Mesendoderm (in vitro differentiated cells): ENCODE results near the gene PHC3.

Source experiments
- DNase-seq: peaks from one replicate; pipeline ENCODE4 v3.0.0; 2013
- H2AK5ac ChIP-seq: 2 replicates; pipeline ENCODE4 v1.6.1; 2013; ENCODE audit warnings: low read length, inconsistent platforms
- H2BK120ac ChIP-seq: 2 replicates; pipeline ENCODE4 v1.6.1; 2013; ENCODE audit warnings: low read depth, mild to moderate bottlenecking, low read length, moderate library complexity, mixed read lengths
- H2BK15ac ChIP-seq: replicated peaks from 2 replicates; pipeline ENCODE4 v1.6.1; 2013; ENCODE audit warnings: low read depth, mild to moderate bottlenecking, moderate library complexity
- H2BK5ac ChIP-seq: 2 replicates; pipeline ENCODE4 v1.6.1; 2013; ENCODE audit warnings: low read length, inconsistent platforms
- H3K18ac ChIP-seq: 2 replicates; pipeline ENCODE4 v1.6.1; 2013; ENCODE audit warnings: mild to moderate bottlenecking, low read length, mixed read lengths
- H3K23ac ChIP-seq: one replicate; pipeline ENCODE4 v1.6.1; 2013; ENCODE audit warnings: low read length
- H3K27ac ChIP-seq: 2 replicates; pipeline ENCODE4 v1.5.1; 2013; ENCODE audit warnings: low read depth, mild to moderate bottlenecking, inconsistent platforms, low read length, moderate library complexity
- H3K27me3 ChIP-seq: 2 replicates; pipeline ENCODE4 v1.6.1; 2013; ENCODE audit warnings: low read length, control low read depth, mild to moderate bottlenecking, inconsistent platforms; ENCODE audit not compliant: insufficient read depth, poor library complexity
- H3K36me3 ChIP-seq: 2 replicates; pipeline ENCODE4 v1.6.1; 2013; ENCODE audit warnings: low read length, inconsistent platforms; ENCODE audit not compliant: control insufficient read depth, insufficient read depth
- H3K4ac ChIP-seq: one replicate; pipeline ENCODE4 v1.6.1; 2013; ENCODE audit warnings: low read depth, mild to moderate bottlenecking, low read length, moderate library complexity
- H3K4me1 ChIP-seq: 2 replicates; pipeline ENCODE4 v1.6.1; 2013; ENCODE audit warnings: low read depth, low read length, inconsistent platforms; ENCODE audit not compliant: control insufficient read depth
- H3K4me2 ChIP-seq: 2 replicates; pipeline ENCODE4 v1.6.1; 2013; ENCODE audit warnings: low read length
- H3K4me3 ChIP-seq: 2 replicates; pipeline ENCODE4 v1.5.1; 2013; ENCODE audit warnings: mild to moderate bottlenecking, low read length
- H3K56ac ChIP-seq: one replicate; pipeline ENCODE4 v1.6.1; 2013; ENCODE audit warnings: low read length
- H3K79me1 ChIP-seq: 2 replicates; pipeline ENCODE4 v1.6.1; 2013; ENCODE audit warnings: low read length, inconsistent platforms
- H3K79me2 ChIP-seq: 2 replicates; pipeline ENCODE4 v1.6.1; 2013; ENCODE audit warnings: mild to moderate bottlenecking, low read length; ENCODE audit not compliant: control insufficient read depth, insufficient read depth
- H3K9ac ChIP-seq: 2 replicates; pipeline ENCODE4 v1.6.1; 2013; ENCODE audit warnings: low read length, inconsistent platforms
- H4K5ac ChIP-seq: one replicate; pipeline ENCODE4 v1.6.1; 2013; ENCODE audit warnings: low read length
- H4K8ac ChIP-seq: one replicate; pipeline ENCODE4 v1.6.1; 2013; ENCODE audit warnings: low read depth, mild to moderate bottlenecking, control low read depth, low read length, moderate library complexity
- WGBS: extraction: QIAGEN DNeasy Blood & Tissue Kit; methylation state at CpG from one replicate; pipeline ENCODE4 v1.1.7; 2013; ENCODE audit warnings: low lambda C conversion rate, missing lambda C conversion rate; ENCODE audit not compliant: insufficient coverage; ENCODE audit errors: extremely low coverage; 5-methylcytosine and 5-hydroxymethylcytosine counted together

PHC3 gene

GRCh38 chr3:170078620-170079281, 102.8 kb downstream of the PHC3 start:
- no peak overlapping the region for H3K9ac ChIP-seq
- no peak overlapping the region for H2BK15ac ChIP-seq
- H4K8ac ChIP-seq = no peak overlapping the region
- H3K79me1 ChIP-seq = no peaks in the 10 kb centered on the region
- no peak overlapping the region for H4K5ac ChIP-seq
- peak; percentile 30 for DNase-seq
- no peak overlapping the region for H3K18ac ChIP-seq
- H3K27me3 ChIP-seq = no peaks in the 10 kb centered on the region
- no peak overlapping the region for H3K56ac ChIP-seq
- no peak overlapping the region for H3K4me3 ChIP-seq
- no peaks in the 10 kb centered on the region for H3K36me3 ChIP-seq
- no peak overlapping the region for H3K4ac ChIP-seq
- no CpG with 5 or more reads among the region's 13 CpGs for WGBS
- no peak overlapping the region for H3K27ac ChIP-seq
- H3K4me1 ChIP-seq = no peaks in the 10 kb centered on the region
- H3K79me2 ChIP-seq = no peaks in the 10 kb centered on the region
- no peak overlapping the region for H3K23ac ChIP-seq
- H2BK5ac ChIP-seq = no peak overlapping the region
- no peak overlapping the region for H2AK5ac ChIP-seq
- no peak overlapping the region for H2BK120ac ChIP-seq
- H3K4me2 ChIP-seq = no peak overlapping the region

DNA sequence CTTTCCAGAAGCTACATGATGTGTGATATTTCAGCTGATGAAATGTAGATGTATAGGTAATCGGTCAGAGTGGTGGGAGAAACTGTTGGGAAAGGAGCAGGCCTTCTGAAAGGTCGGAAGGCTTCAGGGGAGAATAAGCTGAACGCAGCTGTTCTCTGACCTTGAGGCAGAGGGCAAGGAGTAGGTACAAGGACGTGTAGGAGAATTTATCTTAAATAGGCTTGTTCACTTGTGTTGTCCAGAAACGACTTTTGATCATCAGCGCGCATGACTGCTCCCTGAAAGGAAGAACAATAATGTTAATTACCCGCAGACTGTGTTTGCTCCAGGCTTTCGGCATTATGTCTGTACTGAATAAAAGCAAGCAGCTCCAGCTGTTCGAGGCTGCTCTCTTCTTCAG, 104.2 kb downstream of the PHC3 start:
- Histone ChIP-seq H3K23ac (no peak overlapping the region), H4K8ac (no peak overlapping the region), H3K27ac (no peak overlapping the region), H3K9ac (no peak overlapping the region), H3K36me3 (no peaks in the 10 kb centered on the region), H4K5ac (no peak overlapping the region), H3K27me3 (no peaks in the 10 kb centered on the region), H3K56ac (no peak overlapping the region), H2BK5ac (no peak overlapping the region), H3K79me1 (no peaks in the 10 kb centered on the region), H2BK15ac (no peak overlapping the region), H3K79me2 (no peaks in the 10 kb centered on the region), H2AK5ac (no peak overlapping the region), H2BK120ac (no peak overlapping the region), H3K18ac (no peak overlapping the region), H3K4ac (no peak overlapping the region), H3K4me3 (no peak overlapping the region), H3K4me2 (no peak overlapping the region), H3K4me1 (no peaks in the 10 kb centered on the region)
- WGBS = no CpG with 5 or more reads among the region's 10 CpGs
- DNase-seq = no peak

DNA sequence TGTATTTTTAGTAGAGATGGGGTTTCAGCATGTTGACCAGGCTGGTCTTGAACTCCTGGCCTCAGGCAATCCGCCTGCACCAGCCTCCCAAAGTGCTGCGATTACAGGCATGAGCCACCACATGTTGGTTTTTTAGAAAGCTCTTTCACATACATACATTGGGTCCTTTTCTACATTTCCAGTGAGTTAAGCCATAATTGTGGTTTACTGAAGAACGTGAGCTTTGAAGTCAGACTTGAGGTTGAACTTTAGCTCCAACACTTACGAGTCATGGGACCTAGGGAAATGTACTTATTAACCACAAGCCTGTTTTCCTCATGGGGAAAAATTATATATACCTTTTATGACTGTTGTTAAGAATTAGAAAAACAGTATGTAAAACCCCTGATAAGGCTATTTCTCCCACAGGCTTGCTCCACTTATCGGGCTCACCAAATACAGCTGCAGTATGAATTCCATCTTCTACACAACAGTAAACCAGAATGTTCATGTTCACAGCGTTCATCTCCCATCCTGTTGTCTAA, 104.8 kb downstream of the PHC3 start:
- DNase-seq = no peak
- no CpG with 5 or more reads among the region's 6 CpGs for WGBS
- Histone ChIP-seq H3K9ac (no peak overlapping the region), H2BK120ac (no peak overlapping the region), H3K27ac (no peak overlapping the region), H3K4me1 (no peaks in the 10 kb centered on the region), H3K56ac (no peak overlapping the region), H3K79me2 (no peaks in the 10 kb centered on the region), H4K8ac (no peak overlapping the region), H3K79me1 (no peaks in the 10 kb centered on the region), H4K5ac (no peak overlapping the region), H2BK15ac (no peak overlapping the region), H3K27me3 (no peaks in the 10 kb centered on the region), H2BK5ac (no peak overlapping the region), H3K36me3 (no peaks in the 10 kb centered on the region), H3K4me2 (no peak overlapping the region), H3K23ac (no peak overlapping the region), H2AK5ac (no peak overlapping the region), H3K4me3 (no peak overlapping the region), H3K4ac (no peak overlapping the region), H3K18ac (no peak overlapping the region)

GRCh38 chr3:170075441-170076091, 106.0 kb downstream of the PHC3 start:
- H3K79me2 ChIP-seq = no peaks in the 10 kb centered on the region
- no CpG with 5 or more reads among the region's 4 CpGs for WGBS
- no peaks in the 10 kb centered on the region for H3K36me3 ChIP-seq
- H3K56ac ChIP-seq = no peak overlapping the region
- no peaks in the 10 kb centered on the region for H3K4me1 ChIP-seq
- no peak overlapping the region for H4K5ac ChIP-seq
- no peak overlapping the region for H3K23ac ChIP-seq
- H3K4ac ChIP-seq = no peak overlapping the region
- no peak overlapping the region for H2AK5ac ChIP-seq
- no peak overlapping the region for H2BK120ac ChIP-seq
- H3K9ac ChIP-seq = no peak overlapping the region
- H3K4me3 ChIP-seq = no peak overlapping the region
- no peaks in the 10 kb centered on the region for H3K79me1 ChIP-seq
- no peak overlapping the region for H2BK15ac ChIP-seq
- no peak overlapping the region for H3K18ac ChIP-seq
- H3K4me2 ChIP-seq = no peak overlapping the region
- H3K27me3 ChIP-seq = no peaks in the 10 kb centered on the region
- DNase-seq = no peak
- H2BK5ac ChIP-seq = no peak overlapping the region
- H3K27ac ChIP-seq = no peak overlapping the region
- H4K8ac ChIP-seq = no peak overlapping the region

DNA sequence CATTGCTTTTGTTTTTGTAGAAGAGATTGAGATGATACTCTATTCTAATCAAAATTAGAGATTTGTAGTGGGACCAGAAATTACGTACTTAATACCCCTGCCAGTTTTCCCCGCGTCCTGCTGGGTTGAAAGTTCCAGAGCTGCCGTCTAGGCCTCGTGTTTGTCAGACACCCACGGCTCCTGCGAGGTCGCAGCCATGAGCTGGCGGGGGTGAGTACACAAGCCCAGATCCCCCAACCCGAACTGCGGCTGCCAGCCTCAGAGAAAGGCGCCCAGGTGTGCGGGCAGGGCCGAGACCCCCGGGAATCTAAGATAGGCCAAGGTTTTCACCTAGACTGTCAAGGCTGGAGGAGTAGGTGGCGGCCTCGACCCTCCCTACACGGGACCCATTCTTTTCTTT, 117.4 kb downstream of the PHC3 start:
- H3K18ac ChIP-seq = no peak overlapping the region
- no CpG with 5 or more reads among the region's 18 CpGs for WGBS

More for the DNA sequence above, 117.4 kb downstream of the PHC3 start:
- Histone ChIP-seq H3K27ac (no peak overlapping the region), H2AK5ac (no peak overlapping the region), H3K23ac (no peak overlapping the region), H3K79me2 (no peaks in the 10 kb centered on the region), H2BK5ac (no peak overlapping the region), H3K27me3 (no peaks in the 10 kb centered on the region), H3K79me1 (no peaks in the 10 kb centered on the region), H3K4me2 (no peak overlapping the region), H2BK120ac (no peak overlapping the region), H3K4me1 (peaks cover 3% of the 10 kb centered on the region), H3K9ac (no peak overlapping the region), H3K4ac (no peak overlapping the region), H2BK15ac (no peak overlapping the region), H3K4me3 (no peak overlapping the region), H3K36me3 (no peaks in the 10 kb centered on the region), H4K8ac (no peak overlapping the region), H3K56ac (no peak overlapping the region), H4K5ac (no peak overlapping the region)
- DNase-seq = no peak
